ENCODE data around the gene NRIP3.

The NRIP3 gene

DNA sequence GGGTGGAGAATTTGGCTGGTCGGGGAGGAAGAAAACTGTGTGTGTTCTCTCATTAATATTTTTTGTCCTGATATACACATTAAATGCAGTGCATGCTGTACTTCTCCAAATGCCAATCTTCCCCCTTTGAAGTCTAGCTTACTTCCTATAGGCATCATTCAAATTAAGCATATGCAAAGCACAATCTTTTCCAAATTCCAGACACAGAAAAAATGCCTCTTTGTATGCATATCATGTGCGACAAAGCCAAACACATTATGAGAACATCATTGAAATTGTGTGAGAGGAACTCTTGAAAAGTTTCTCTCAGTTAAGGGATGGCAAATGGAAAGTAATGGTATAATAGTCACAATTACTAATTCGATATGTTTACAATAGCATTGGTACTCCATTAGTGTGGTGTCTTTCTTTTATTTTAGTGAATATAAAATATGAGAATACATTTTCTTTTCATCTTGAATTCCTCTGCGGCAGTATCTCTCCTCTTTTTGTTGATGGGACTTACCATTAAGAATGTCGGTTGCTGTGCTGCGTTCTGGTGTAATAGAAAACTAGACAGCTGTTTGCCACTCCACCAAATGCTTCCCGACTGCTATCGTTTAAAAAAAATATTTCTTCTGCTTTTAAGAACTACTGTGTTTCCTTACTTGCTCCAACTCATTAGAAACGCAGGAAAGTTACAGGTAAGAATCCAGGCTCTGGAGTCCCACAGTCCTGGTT is 19.3 kb upstream of the NRIP3 start:
- no peak overlapping the region for H3K27ac ChIP-seq (replicated peaks)
- no peak for DNase-seq (ENCODE audit: low read depth in 1 of 2, low spot score in 1 of 2)
- H3K27me3 ChIP-seq (ENCODE audit: insufficient read depth, poor library complexity, severe bottlenecking), result no peaks in the 10 kb centered on the region
- TF ChIP-seq POLR2AphosphoS5 (IDR thresholded peaks at IDR 0.05; ENCODE audit: low read depth) (no peak), GABPA (IDR thresholded peaks at IDR 0.05; ENCODE audit: low read depth) (no peak), SPI1 (IDR thresholded peaks at IDR 0.05; ENCODE audit: borderline replicate concordance, low read depth) (no peak)
- TF ChIP-seq, protein P1, sequence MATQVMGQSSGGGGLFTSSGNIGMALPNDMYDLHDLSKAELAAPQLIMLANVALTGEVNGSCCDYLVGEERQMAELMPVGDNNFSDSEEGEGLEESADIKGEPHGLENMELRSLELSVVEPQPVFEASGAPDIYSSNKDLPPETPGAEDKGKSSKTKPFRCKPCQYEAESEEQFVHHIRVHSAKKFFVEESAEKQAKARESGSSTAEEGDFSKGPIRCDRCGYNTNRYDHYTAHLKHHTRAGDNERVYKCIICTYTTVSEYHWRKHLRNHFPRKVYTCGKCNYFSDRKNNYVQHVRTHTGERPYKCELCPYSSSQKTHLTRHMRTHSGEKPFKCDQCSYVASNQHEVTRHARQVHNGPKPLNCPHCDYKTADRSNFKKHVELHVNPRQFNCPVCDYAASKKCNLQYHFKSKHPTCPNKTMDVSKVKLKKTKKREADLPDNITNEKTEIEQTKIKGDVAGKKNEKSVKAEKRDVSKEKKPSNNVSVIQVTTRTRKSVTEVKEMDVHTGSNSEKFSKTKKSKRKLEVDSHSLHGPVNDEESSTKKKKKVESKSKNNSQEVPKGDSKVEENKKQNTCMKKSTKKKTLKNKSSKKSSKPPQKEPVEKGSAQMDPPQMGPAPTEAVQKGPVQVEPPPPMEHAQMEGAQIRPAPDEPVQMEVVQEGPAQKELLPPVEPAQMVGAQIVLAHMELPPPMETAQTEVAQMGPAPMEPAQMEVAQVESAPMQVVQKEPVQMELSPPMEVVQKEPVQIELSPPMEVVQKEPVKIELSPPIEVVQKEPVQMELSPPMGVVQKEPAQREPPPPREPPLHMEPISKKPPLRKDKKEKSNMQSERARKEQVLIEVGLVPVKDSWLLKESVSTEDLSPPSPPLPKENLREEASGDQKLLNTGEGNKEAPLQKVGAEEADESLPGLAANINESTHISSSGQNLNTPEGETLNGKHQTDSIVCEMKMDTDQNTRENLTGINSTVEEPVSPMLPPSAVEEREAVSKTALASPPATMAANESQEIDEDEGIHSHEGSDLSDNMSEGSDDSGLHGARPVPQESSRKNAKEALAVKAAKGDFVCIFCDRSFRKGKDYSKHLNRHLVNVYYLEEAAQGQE (IDR thresholded peaks at IDR 0.05; ENCODE audit: insufficient replicate concordance, low read depth), result no peak
- TF ChIP-seq, protein P2, sequence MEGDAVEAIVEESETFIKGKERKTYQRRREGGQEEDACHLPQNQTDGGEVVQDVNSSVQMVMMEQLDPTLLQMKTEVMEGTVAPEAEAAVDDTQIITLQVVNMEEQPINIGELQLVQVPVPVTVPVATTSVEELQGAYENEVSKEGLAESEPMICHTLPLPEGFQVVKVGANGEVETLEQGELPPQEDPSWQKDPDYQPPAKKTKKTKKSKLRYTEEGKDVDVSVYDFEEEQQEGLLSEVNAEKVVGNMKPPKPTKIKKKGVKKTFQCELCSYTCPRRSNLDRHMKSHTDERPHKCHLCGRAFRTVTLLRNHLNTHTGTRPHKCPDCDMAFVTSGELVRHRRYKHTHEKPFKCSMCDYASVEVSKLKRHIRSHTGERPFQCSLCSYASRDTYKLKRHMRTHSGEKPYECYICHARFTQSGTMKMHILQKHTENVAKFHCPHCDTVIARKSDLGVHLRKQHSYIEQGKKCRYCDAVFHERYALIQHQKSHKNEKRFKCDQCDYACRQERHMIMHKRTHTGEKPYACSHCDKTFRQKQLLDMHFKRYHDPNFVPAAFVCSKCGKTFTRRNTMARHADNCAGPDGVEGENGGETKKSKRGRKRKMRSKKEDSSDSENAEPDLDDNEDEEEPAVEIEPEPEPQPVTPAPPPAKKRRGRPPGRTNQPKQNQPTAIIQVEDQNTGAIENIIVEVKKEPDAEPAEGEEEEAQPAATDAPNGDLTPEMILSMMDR (IDR thresholded peaks at IDR 0.05; ENCODE audit: insufficient read depth, low read length), result no peak
- no peak overlapping the region for H3K4me3 ChIP-seq (replicated peaks; ENCODE audit: insufficient read depth, low read length)

DNA sequence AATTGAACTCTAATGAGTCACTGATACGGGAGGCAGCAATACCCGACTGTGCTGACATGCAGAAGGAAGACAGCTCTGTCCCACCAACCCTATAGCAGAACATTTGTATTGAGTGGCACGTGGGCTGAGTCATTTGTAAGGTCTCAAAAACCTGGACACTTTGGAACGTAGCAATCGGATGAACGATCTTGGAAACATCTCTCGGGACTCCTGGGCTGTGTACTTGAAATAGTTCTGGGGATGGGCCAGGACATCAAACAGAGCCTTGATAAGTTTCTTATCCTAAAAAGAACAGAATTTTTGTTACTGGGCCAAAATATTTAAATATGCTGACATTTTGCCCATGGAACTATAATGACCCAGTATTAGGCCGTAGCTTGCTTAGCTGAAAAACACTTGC is 17.1 kb upstream of the NRIP3 start:
- Histone ChIP-seq H3K27me3 (ENCODE audit: insufficient read depth, poor library complexity, severe bottlenecking) (no peaks in the 10 kb centered on the region), H3K27ac (replicated peaks) (no peak overlapping the region), H3K4me3 (replicated peaks; ENCODE audit: insufficient read depth, low read length) (no peak overlapping the region)
- DNase-seq (ENCODE audit: low read depth in 1 of 2, low spot score in 1 of 2), result no peak
- TF ChIP-seq GABPA (IDR thresholded peaks at IDR 0.05; ENCODE audit: low read depth), result no peak
- TF ChIP-seq, protein P1 (IDR thresholded peaks at IDR 0.05; ENCODE audit: insufficient replicate concordance, low read depth), result no peak
- no peak for TF ChIP-seq POLR2AphosphoS5 (IDR thresholded peaks at IDR 0.05; ENCODE audit: low read depth)
- TF ChIP-seq, protein P2 (IDR thresholded peaks at IDR 0.05; ENCODE audit: insufficient read depth, low read length), result no peak
- no peak for TF ChIP-seq SPI1 (IDR thresholded peaks at IDR 0.05; ENCODE audit: borderline replicate concordance, low read depth)

DNA sequence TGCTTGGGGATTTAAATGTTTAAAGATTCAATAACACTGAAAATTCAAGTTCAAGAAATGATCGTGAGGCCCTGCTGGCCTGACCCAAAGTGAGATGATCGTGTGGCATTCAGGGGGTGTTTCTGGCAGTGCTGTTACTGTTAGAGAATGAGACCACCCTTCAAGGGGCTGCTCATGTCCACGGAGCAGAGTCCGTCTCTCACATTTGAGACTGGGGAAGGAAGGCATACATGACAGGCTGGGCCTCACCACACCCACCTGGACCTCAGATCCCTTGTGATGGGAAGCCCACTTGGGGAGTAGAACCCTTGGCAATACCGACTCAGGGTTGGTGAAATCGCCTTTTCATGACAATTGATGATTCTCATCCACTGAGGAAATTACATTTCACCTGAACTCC is 16.1 kb upstream of the NRIP3 start:
- Histone ChIP-seq H3K27ac (replicated peaks) (no peak overlapping the region), H3K27me3 (ENCODE audit: insufficient read depth, poor library complexity, severe bottlenecking) (no peaks in the 10 kb centered on the region), H3K4me3 (replicated peaks; ENCODE audit: insufficient read depth, low read length) (no peak overlapping the region)
- TF ChIP-seq, protein P1 (IDR thresholded peaks at IDR 0.05; ENCODE audit: insufficient replicate concordance, low read depth), result no peak
- TF ChIP-seq POLR2AphosphoS5 (IDR thresholded peaks at IDR 0.05; ENCODE audit: low read depth), result no peak
- no peak for TF ChIP-seq SPI1 (IDR thresholded peaks at IDR 0.05; ENCODE audit: borderline replicate concordance, low read depth)
- TF ChIP-seq GABPA (IDR thresholded peaks at IDR 0.05; ENCODE audit: low read depth), result no peak
- TF ChIP-seq, protein P2 (IDR thresholded peaks at IDR 0.05; ENCODE audit: insufficient read depth, low read length), result no peak
- no peak for DNase-seq (ENCODE audit: low read depth in 1 of 2, low spot score in 1 of 2)
